ENCODE data around the gene PRAC2.

GRCh38 chr17:48692049-48692448 is 30.9 kb upstream of the PRAC2 start:
- TF ChIP-seq CTCF (IDR thresholded peaks at IDR 0.05) (no peak), POLR2A (IDR thresholded peaks at IDR 0.05) (no peak)
